GM23248 (cell line): ENCODE results near the gene CYGB.

Experiments used
- EZH2 ChIP-seq: fragments of 200-600 bp; sonication (generic); IDR thresholded peaks from 2 replicates; pipeline ENCODE4 v1.6.1; 2018; ENCODE audit warnings: antibody characterized with exemption, mild to moderate bottlenecking; ENCODE audit not compliant: insufficient read depth, poor library complexity, severe bottlenecking
- EZH2phosphoT487 ChIP-seq: fragments of 200-600 bp; sonication (generic); IDR thresholded peaks from 2 replicates; pipeline ENCODE4 v1.6.1; 2018; ENCODE audit warnings: antibody characterized with exemption, moderate library complexity, mild to moderate bottlenecking, low read depth; ENCODE audit not compliant: insufficient read depth

- no peak for TF ChIP-seq EZH2
- TF ChIP-seq EZH2phosphoT487: no peak
These were observed 24.2 kb downstream of the CYGB start for GRCh38 chr17:76513306-76513692.
